ENCODE measurements around the gene EPPIN. TPM values are rescaled to one million over a fixed set of nuclear protein-coding genes. Genes with fewer than 3 reads are reported as not detected.

Gene EPPIN
- total and polyA plus RNA-seq, 2 donors from 2014 or later = not detected

DNA sequence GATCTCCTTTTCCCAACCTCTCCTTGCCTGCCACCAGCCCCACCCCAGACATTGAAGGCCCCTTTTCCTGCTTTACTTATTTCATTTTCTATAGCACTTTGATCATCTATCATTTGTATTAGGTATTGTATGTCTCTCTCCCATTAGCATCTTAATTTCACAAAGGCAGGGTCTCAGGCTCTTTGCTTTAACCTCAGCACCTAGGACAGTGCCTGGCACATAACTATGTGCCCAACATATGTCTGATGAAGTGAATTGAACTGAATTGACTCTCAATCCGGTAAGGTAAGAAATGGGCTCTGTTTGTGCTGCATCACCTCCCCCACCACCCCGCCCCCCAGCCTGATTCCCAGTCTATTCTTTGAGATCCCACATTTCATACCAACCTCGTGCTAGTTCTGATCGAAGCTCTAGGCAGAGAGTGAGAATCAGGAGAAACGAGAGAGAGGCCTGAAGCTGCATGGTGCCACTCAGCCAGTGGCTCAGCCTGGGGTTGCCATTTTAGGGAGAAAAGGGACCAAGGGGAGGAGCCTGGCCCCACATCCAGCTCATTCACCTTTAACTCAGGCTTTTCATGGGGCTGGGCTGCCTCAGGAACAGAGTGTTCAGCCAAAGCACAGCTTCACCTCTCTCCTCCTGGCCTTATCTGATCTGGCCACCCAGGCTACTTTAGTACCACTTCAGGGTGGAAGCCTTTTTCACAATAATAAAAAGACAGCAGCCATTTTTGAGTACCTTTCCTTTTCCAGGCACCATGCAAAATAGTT, 31.9 kb downstream of the EPPIN start, which contains the start of gene SPINT3:
Gene SPINT3 (minus strand): TSS at position 476 of the 767 bp plus-strand sequence. CDS start 14 bp downstream, at position 462.
- TF ChIP-seq, protein P1, sequence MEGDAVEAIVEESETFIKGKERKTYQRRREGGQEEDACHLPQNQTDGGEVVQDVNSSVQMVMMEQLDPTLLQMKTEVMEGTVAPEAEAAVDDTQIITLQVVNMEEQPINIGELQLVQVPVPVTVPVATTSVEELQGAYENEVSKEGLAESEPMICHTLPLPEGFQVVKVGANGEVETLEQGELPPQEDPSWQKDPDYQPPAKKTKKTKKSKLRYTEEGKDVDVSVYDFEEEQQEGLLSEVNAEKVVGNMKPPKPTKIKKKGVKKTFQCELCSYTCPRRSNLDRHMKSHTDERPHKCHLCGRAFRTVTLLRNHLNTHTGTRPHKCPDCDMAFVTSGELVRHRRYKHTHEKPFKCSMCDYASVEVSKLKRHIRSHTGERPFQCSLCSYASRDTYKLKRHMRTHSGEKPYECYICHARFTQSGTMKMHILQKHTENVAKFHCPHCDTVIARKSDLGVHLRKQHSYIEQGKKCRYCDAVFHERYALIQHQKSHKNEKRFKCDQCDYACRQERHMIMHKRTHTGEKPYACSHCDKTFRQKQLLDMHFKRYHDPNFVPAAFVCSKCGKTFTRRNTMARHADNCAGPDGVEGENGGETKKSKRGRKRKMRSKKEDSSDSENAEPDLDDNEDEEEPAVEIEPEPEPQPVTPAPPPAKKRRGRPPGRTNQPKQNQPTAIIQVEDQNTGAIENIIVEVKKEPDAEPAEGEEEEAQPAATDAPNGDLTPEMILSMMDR (IDR thresholded peaks at IDR 0.05; ENCODE audit: borderline replicate concordance, extremely low read depth, insufficient read depth) = no peak
- DNase-seq (no peak), FAIRE-seq (no peak)
- Histone ChIP-seq H3K27me3 (ENCODE audit: control insufficient read depth, insufficient read depth, low read length) (no peaks in the 10 kb centered on the region), H3K36me3 (ENCODE audit: control insufficient read depth in 2 of 3, insufficient read depth in 3 of 3, low read length in 3 of 3) (no peaks in the 10 kb centered on the region), H3K4me1 (ENCODE audit: control insufficient read depth in 2 of 3, insufficient read depth in 2 of 3, low read depth in 1 of 3, low read length in 3 of 3) (no peaks in the 10 kb centered on the region), H3K27ac (ENCODE audit: low read depth in 2 of 2, low read length in 2 of 2) (no peak within 1 kb of the TSS), H3K9me3 (ENCODE audit: control insufficient read depth in 2 of 3, insufficient read depth in 1 of 3, low read length in 3 of 3) (no peaks in the 10 kb centered on the region), H3K9ac (ENCODE audit: low read length in 3 of 3) (no peak within 1 kb of the TSS), H3K4me3 (ENCODE audit: low read length in 3 of 3) (no peak within 1 kb of the TSS)
- intact Hi-C loops (cut with DNase I) = no loop called here

DNA sequence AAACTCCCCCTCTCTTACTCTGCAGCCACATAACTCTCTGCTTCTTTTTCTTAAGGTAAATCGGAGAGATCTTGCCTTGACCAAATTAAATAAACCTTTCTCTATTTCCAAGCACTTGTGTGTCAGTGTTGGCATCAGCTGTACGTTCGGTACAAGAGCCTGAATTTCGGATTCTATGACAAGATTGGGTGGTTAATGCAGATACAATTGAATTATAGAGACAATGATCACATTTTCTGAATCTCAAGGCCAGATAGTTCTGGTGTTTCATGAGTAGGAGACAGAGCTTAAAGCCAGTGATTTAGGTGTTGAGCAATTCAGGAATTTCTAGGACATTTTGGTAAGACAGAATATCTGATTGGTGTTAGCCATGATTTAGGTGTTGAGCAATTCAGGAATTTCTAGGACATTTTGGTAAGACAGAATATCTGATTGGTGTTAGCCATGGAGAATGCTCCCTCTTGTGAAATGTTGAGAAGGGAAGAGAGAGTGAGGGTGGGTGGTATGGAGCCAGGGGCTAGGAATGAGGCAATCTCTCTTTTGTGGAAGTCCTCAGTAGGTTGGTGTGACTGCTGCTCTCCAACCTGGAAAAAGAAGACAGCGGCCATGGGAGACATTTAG, 36.8 kb downstream of the EPPIN start:
- TF ChIP-seq, protein P1 (IDR thresholded peaks at IDR 0.05; ENCODE audit: borderline replicate concordance, extremely low read depth, insufficient read depth) = no peak
- DNase-seq (no peak), FAIRE-seq (no peak)
- H3K36me3 ChIP-seq (ENCODE audit: control insufficient read depth in 2 of 3, insufficient read depth in 3 of 3, low read length in 3 of 3) = no peaks in the 10 kb centered on the region
- no peaks in the 10 kb centered on the region for H3K27me3 ChIP-seq (ENCODE audit: control insufficient read depth, insufficient read depth, low read length)
- H3K9me3 ChIP-seq (ENCODE audit: control insufficient read depth in 2 of 3, insufficient read depth in 1 of 3, low read length in 3 of 3) = no peaks in the 10 kb centered on the region
- H3K4me1 ChIP-seq (ENCODE audit: control insufficient read depth in 2 of 3, insufficient read depth in 2 of 3, low read depth in 1 of 3, low read length in 3 of 3) = no peaks in the 10 kb centered on the region
- H3K4me3 ChIP-seq (ENCODE audit: low read length in 3 of 3) = no peak overlapping the region
- no peak overlapping the region for H3K27ac ChIP-seq (ENCODE audit: low read depth in 2 of 2, low read length in 2 of 2)
- no peak overlapping the region for H3K9ac ChIP-seq (ENCODE audit: low read length in 3 of 3)
- intact Hi-C loops (cut with DNase I) = no loop called here

DNA sequence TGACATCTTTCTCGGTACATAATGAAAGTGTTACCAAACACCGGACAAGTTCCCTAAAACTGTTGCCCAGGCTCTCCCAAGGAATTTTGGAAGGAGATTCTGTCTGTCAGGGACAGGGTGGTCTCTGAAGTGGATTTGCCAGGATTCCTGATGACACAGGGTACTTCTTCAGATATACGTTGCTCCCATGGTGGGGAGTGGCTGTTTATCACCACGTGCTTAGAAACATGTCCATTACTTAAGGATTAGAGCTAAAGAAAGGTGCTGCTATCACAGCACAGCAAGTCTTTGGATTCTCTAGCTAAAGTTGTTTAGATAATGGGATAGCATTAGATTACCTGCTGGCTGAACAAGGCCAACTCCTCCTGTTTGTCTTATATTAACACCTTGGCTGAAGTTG, 38.1 kb downstream of the EPPIN start:
- TF ChIP-seq, protein P1 (IDR thresholded peaks at IDR 0.05; ENCODE audit: borderline replicate concordance, extremely low read depth, insufficient read depth) = no peak
- intact Hi-C loops (cut with DNase I) = no loop called here
- H3K4me1 ChIP-seq (ENCODE audit: control insufficient read depth in 2 of 3, insufficient read depth in 2 of 3, low read depth in 1 of 3, low read length in 3 of 3) = no peaks in the 10 kb centered on the region
- no peak overlapping the region for H3K27ac ChIP-seq (ENCODE audit: low read depth in 2 of 2, low read length in 2 of 2)
- FAIRE-seq = no peak
- no peaks in the 10 kb centered on the region for H3K9me3 ChIP-seq (ENCODE audit: control insufficient read depth in 2 of 3, insufficient read depth in 1 of 3, low read length in 3 of 3)
- H3K4me3 ChIP-seq (ENCODE audit: low read length in 3 of 3) = no peak overlapping the region
- no peak overlapping the region for H3K9ac ChIP-seq (ENCODE audit: low read length in 3 of 3)
- H3K36me3 ChIP-seq (ENCODE audit: control insufficient read depth in 2 of 3, insufficient read depth in 3 of 3, low read length in 3 of 3) = no peaks in the 10 kb centered on the region
- no peaks in the 10 kb centered on the region for H3K27me3 ChIP-seq (ENCODE audit: control insufficient read depth, insufficient read depth, low read length)
- DNase-seq = no peak

Data from kidney (tissue), 14 donors.